Measurements from ENCODE around the gene LTV1.

Gene LTV1

DNA sequence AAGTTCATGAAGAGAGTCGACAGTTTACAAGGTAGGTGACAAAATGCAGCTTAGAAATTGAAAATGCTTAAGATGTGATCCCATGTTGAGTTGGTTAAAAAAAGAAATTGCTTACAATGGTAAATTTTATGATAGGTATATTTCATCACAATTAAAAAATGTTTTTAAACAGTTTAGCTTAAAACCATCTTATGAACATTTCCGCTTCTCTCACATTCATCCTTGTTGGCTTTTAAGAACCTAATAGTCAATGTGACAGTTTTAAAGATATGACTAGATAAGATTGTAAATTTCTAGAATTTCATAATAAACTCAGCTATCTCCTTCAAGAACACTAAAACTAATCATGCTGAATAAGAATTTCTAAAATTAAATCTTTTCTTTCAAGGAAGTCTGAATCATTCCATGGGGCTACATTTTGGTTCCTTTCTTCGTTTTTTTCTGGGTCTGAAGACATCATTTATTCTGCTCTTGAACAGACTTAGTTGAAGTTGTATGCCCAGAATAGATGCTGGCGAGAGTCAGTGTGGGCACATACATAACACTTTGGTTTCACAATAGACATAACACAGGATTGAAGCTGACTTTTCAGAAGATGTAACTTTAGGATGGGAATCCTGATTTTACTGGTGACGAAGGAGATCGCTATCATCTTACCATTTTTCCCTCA, 35.9 kb upstream of the LTV1 start:
- no peak overlapping the region for H3K4me3 ChIP-seq (ENCODE audit: low read length)
- no peak for TF ChIP-seq CTCF (conservative IDR thresholded peaks at IDR 0.05; ENCODE audit: low read length)
- no peak for DNase-seq (ENCODE audit: low read depth)

DNA sequence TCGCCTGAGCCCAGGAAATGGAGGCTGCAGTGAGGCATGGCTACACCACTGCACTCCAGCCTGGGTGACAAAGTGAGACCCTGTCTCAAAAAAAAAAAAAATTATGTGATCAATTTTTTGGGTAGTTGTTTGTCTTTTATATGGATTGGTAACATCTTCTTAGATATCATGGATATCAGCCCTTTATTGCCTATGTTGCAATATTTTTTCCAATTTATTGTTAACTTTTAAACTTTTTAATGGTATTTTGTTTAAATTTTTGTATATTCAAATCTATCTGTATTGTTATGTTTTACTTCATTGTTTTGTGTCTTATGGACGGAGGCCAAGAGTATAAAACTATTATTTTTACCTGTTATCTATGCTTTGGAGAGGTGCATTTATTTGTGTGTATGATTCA, 32.4 kb upstream of the LTV1 start:
- TF ChIP-seq CTCF (conservative IDR thresholded peaks at IDR 0.05; ENCODE audit: low read length): no peak
- no peak overlapping the region for H3K4me3 ChIP-seq (ENCODE audit: low read length)
- no peak for DNase-seq (ENCODE audit: low read depth)

DNA sequence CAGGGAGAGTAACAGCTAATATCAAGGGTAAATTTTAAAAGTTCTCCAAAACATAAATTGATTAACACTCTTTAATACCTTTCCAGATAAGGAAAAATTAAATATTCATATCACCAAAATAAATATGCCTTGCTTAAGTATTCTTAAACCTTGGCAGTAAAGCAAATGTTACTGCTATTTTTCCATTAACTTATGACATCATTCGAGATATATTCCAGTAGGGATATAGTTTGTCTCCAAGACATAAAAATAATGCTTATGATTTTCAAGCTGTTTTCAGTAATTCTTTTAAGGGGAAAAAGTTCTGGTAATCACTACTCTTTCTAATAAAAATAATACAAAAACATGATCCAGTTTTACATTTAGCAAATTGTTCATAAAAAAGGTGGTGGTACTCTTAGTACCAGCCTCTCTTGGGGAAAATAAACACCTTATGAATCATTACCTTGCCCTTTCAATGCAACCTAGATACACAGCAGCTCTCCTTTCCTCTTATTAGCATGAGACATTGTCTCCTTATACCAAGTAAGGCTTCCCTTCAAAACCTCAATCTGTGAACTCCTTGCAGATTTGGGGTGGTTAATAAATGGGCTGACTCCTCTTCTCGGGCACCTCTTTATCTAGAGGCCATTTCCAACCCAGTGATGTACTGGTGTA, 31.5 kb upstream of the LTV1 start:
- H3K4me3 ChIP-seq (ENCODE audit: low read length): no peak overlapping the region
- no peak for DNase-seq (ENCODE audit: low read depth)
- no peak for TF ChIP-seq CTCF (conservative IDR thresholded peaks at IDR 0.05; ENCODE audit: low read length)

DNA sequence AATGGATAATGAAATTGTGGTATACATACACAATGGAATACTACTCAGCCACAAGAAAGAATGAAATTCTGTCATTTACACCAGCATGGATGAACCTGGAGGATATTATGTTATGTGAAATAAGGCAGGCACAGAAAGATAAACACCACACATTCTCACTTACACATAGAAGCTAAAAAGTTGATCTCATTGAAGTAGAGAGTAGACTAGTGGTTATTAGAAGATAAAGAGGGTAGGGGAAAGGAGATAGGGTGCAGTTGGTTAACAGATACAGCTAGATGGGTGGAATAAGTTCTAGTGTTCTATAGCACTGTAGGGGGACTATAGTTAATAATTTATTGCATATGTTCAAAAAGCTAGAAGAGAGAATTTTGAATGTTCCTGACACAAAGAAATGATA, 25.5 kb upstream of the LTV1 start:
- no peak overlapping the region for H3K4me3 ChIP-seq (ENCODE audit: low read length)
- DNase-seq (ENCODE audit: low read depth): no peak
- TF ChIP-seq CTCF (conservative IDR thresholded peaks at IDR 0.05; ENCODE audit: low read length): no peak

- H3K4me3 ChIP-seq (ENCODE audit: low read length): no peak overlapping the region
- no peak for DNase-seq (ENCODE audit: low read depth)
- TF ChIP-seq CTCF (conservative IDR thresholded peaks at IDR 0.05; ENCODE audit: low read length): no peak
These were observed 21.8 kb upstream of the LTV1 start for GRCh38 chr6:143821359-143821758.

DNA sequence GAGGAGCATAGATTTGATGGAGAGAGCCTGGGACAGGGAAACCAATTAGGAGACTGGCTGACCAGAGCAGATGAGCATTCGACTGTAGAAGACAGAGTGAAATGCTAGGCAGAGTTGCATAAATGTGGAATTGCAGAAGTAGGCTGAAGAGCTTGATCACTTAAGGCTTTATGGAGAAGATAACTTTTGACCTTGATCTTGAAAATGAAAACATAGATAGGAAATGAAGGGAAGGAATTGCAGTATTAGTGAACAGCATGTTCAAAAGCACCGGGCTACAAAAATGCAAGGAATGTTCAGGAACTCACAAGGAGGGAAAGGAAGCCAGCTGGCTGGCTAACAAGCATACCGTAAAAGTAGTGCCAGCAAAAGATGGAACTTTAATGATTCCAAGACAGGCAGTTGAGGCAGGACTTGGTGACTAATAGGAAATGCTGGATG, 20.5 kb upstream of the LTV1 start:
- no peak overlapping the region for H3K4me3 ChIP-seq (ENCODE audit: low read length)
- peak; percentile 82 for DNase-seq (ENCODE audit: low read depth)
- no peak for TF ChIP-seq CTCF (conservative IDR thresholded peaks at IDR 0.05; ENCODE audit: low read length)

GRCh38 chr6:143823548-143823947, 19.6 kb upstream of the LTV1 start:
- H3K4me3 ChIP-seq (ENCODE audit: low read length): no peak overlapping the region
- peak; percentile 19 for DNase-seq (ENCODE audit: low read depth)
- no peak for TF ChIP-seq CTCF (conservative IDR thresholded peaks at IDR 0.05; ENCODE audit: low read length)

All from AG10803 (cell line).